Ectodermal cell (in vitro differentiated cells): Measurements from ENCODE around the gene JARID2.

Experiments used
- H3K27ac ChIP-seq: 2 replicates; pipeline ENCODE4 v1.7.0; 2013; ENCODE audit warnings: mild to moderate bottlenecking, low read depth, low read length; ENCODE audit not compliant: insufficient read depth, poor library complexity, severe bottlenecking
- H3K27me3 ChIP-seq: 2 replicates; pipeline ENCODE4 v1.7.0; 2013; ENCODE audit warnings: mild to moderate bottlenecking, low read length; ENCODE audit not compliant: insufficient read depth, control insufficient read depth, poor library complexity, severe bottlenecking
- H3K36me3 ChIP-seq: one replicate; pipeline ENCODE4 v1.7.0; 2013; ENCODE audit warnings: low read length; ENCODE audit not compliant: control insufficient read depth, insufficient read depth
- H3K4me1 ChIP-seq: one replicate; pipeline ENCODE4 v1.7.0; 2013; ENCODE audit warnings: low read length; ENCODE audit not compliant: control insufficient read depth, insufficient read depth
- H3K4me3 ChIP-seq: 2 replicates; pipeline ENCODE4 v1.7.0; 2013; ENCODE audit warnings: low read depth, low read length, control low read depth; ENCODE audit not compliant: insufficient read depth
- H3K9me3 ChIP-seq: 2 replicates; pipeline ENCODE4 v1.7.0; 2013; ENCODE audit warnings: mild to moderate bottlenecking, low read length, moderate library complexity; ENCODE audit not compliant: control insufficient read depth
- WGBS, 2 experiments: methylation state at CpG; one replicate each; pipeline ENCODE4 v1.1.7; 2013; ENCODE audit warnings: missing lambda C conversion rate in 2 of 2; 5-methylcytosine and 5-hydroxymethylcytosine counted together

Gene JARID2

GRCh38 chr6:15393605-15394004 lies 147.7 kb downstream of the JARID2 start:
- WGBS, 2 experiments: 93 to 96% methylated on average over 6 to 7 of the region's 7 CpGs

GRCh38 chr6:15395087-15395486 lies 149.2 kb downstream of the JARID2 start:
- Histone ChIP-seq H3K36me3 (no peaks in the 10 kb centered on the region), H3K9me3 (no peaks in the 10 kb centered on the region), H3K4me3 (no peak overlapping the region), H3K27ac (no peak overlapping the region), H3K27me3 (no peaks in the 10 kb centered on the region), H3K4me1 (peaks cover 17% of the 10 kb centered on the region)
- WGBS, 2 experiments: 83 to 84% methylated on average over 8 of the region's 8 CpGs

More at GRCh38 chr6:15393605-15394004, 147.7 kb downstream of the JARID2 start:
- no peak overlapping the region for H3K27ac ChIP-seq
- no peaks in the 10 kb centered on the region for H3K9me3 ChIP-seq
- H3K4me1 ChIP-seq: peaks cover 18% of the 10 kb centered on the region
- H3K4me3 ChIP-seq: no peak overlapping the region
- no peaks in the 10 kb centered on the region for H3K27me3 ChIP-seq
- no peaks in the 10 kb centered on the region for H3K36me3 ChIP-seq

GRCh38 chr6:15396808-15397207 lies 150.9 kb downstream of the JARID2 start:
- peaks cover 22% of the 10 kb centered on the region for H3K4me1 ChIP-seq
- WGBS, 2 experiments: 96 to 100% methylated on average over 3 of the region's 3 CpGs
- no peaks in the 10 kb centered on the region for H3K9me3 ChIP-seq
- H3K36me3 ChIP-seq: no peaks in the 10 kb centered on the region
- no peak overlapping the region for H3K4me3 ChIP-seq
- no peak overlapping the region for H3K27ac ChIP-seq
- no peaks in the 10 kb centered on the region for H3K27me3 ChIP-seq

DNA sequence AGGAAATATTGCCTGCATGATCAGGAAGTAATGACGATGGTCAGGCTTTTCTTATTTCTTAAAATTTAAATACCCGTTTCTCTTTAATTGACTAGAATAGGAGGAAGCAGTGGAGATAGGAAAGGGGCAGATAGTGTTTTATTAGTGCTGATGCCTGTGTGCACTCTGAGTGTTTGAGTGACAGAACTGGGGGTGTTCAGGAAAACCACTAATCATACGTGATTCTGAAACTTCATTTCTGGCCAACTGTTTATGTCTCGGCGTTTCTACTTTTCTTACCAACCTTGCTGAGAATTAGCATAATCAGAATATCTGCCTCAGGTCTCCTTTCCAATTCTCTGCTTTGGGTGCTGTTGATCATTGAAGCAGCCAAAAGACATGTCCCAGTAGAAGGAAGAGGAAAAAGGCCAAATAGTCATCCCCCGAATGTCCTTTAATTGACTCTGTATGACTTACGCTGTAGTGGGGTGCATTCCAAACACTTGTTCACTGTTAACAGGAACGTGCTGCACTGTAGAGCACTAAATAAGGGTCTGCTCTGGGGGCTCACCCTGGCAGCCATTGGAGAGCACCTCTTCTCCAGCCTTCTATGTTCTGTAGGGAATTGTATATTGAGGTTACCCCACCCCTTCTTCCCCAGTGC lies 152.9 kb downstream of the JARID2 start:
- Histone ChIP-seq H3K27me3 (no peaks in the 10 kb centered on the region), H3K4me1 (peaks cover 32% of the 10 kb centered on the region), H3K9me3 (no peaks in the 10 kb centered on the region), H3K27ac (no peak overlapping the region), H3K4me3 (no peak overlapping the region), H3K36me3 (no peaks in the 10 kb centered on the region)
- 90 to 92% methylated on average over 8 of the region's 8 CpGs for WGBS, 2 experiments

- 57 to 65% methylated on average over 9 of the region's 9 CpGs for WGBS, 2 experiments
- H3K36me3 ChIP-seq: no peaks in the 10 kb centered on the region
- no peak overlapping the region for H3K27ac ChIP-seq
- H3K4me3 ChIP-seq: no peak overlapping the region
- H3K4me1 ChIP-seq: peaks cover 43% of the 10 kb centered on the region
- H3K9me3 ChIP-seq: no peaks in the 10 kb centered on the region
- no peaks in the 10 kb centered on the region for H3K27me3 ChIP-seq
Observed at GRCh38 chr6:15399641-15400470, 154.0 kb downstream of the JARID2 start.

DNA sequence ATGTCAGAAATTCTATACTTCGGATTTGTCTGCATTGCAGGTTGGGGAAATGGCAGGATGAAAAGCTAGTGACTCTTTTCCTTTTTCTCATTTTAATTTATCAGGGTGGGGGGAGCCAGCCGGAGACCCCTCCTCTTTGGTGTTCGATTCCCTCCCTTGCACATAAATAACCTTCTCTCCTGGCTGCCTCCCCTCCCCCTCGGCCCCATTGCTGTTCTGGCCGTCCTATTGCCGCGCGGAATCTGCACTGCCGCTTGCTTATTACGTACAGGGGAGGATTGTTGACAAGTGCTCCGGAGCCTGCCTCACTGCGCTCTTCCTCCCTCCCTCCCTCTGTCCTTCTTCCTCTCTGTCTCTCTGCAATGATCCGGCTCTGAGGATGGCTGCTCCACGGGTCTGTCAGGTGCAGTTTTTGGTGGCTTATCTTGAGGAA lies 154.7 kb downstream of the JARID2 start:
- no peaks in the 10 kb centered on the region for H3K9me3 ChIP-seq
- no peaks in the 10 kb centered on the region for H3K27me3 ChIP-seq
- WGBS, 2 experiments: 45 to 50% methylated on average over 11 to 14 of the region's 14 CpGs
- H3K27ac ChIP-seq: no peak overlapping the region
- no peak overlapping the region for H3K4me3 ChIP-seq
- peaks cover 51% of the 10 kb centered on the region for H3K4me1 ChIP-seq
- H3K36me3 ChIP-seq: no peaks in the 10 kb centered on the region

DNA sequence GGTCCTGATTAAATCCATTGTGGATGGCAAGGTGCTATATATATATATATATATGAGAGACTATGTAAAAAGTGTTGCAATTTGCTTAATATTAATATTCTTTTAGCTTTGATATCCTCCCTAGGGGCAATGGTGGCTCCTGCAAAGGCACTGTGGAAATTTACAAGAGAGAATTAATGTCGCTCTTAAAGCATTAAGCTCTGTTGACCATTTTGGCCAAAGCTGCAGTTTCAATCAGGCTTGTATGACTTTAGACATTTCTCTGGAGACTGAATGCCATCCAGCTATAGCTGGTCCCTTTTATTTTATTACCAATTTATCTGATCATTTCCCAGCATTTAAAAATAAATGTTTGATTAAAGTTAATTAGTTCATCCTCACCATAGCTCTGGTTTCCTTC lies 155.3 kb downstream of the JARID2 start:
- Histone ChIP-seq H3K4me1 (peaks cover 54% of the 10 kb centered on the region), H3K9me3 (no peaks in the 10 kb centered on the region), H3K27me3 (no peaks in the 10 kb centered on the region), H3K27ac (no peak overlapping the region), H3K36me3 (no peaks in the 10 kb centered on the region), H3K4me3 (no peak overlapping the region)
- 96% methylated on average over 1 of the region's 1 CpG for WGBS, 2 experiments

GRCh38 chr6:15401769-15402250 lies 155.9 kb downstream of the JARID2 start:
- Histone ChIP-seq H3K4me3 (no peak overlapping the region), H3K9me3 (no peaks in the 10 kb centered on the region), H3K4me1 (peaks cover 54% of the 10 kb centered on the region), H3K27ac (peak overlapping the region; percentile 27), H3K27me3 (no peaks in the 10 kb centered on the region), H3K36me3 (no peaks in the 10 kb centered on the region)
- WGBS, 2 experiments: 98 to 100% methylated on average over 2 of the region's 2 CpGs

GRCh38 chr6:15402406-15403045 lies 156.7 kb downstream of the JARID2 start:
- Histone ChIP-seq H3K4me1 (peaks cover 54% of the 10 kb centered on the region), H3K36me3 (no peaks in the 10 kb centered on the region), H3K27me3 (no peaks in the 10 kb centered on the region), H3K4me3 (no peak overlapping the region), H3K27ac (no peak overlapping the region), H3K9me3 (no peaks in the 10 kb centered on the region)
- WGBS, 2 experiments: 87 to 92% methylated on average over 9 of the region's 9 CpGs
